HG03095 (cell line): ENCODE measurements around the gene RBMS3.
"Not testable (repeated sequence)": the region's sequence is repeated elsewhere in the genome, so short reads cannot be mapped to it uniquely, and the experiment has no call there.

ENCODE experiments used
- ATAC-seq: cut with Tn5 transposase; IDR thresholded peaks from one replicate; pipeline ENCODE4 v1.9.1; 2021; ENCODE audit warnings: moderate library complexity; ENCODE audit not compliant: unreplicated experiment

The RBMS3 gene

DNA sequence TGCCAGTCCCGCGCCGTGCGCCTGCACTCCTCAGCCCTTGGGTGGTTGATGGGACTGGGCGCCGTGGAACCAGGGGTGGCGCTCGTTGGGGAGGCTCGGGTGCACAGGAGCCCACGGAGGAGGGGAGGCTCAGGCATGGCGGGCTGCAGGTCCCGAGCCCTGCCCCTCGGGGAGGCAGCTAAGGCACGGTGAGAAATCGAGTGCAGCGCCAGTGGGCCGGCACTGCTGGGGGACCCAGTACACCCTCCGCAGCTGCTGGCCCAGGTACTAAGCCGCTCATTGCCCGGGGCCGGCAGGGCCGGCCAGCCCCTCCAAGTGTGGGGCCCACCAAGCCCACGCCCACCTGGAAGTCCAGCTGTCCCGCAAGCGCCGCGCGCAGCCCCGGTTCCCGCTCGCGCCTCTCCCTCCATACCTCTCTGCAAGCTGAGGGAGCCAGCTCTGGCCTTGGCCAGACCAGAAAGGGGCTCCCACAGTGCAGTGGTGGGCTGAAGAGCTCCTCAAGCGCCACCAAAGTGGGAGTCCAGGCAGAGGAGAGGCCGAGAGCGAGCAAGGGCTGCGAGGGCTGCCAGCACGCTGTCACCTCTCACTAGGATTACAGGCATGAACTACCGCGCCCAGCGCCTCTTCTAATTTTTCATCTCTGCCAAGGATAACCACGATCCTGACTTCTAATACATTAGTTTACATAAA, 192.8 kb downstream of the RBMS3 start:
- not testable (repeated sequence) for ATAC-seq

DNA sequence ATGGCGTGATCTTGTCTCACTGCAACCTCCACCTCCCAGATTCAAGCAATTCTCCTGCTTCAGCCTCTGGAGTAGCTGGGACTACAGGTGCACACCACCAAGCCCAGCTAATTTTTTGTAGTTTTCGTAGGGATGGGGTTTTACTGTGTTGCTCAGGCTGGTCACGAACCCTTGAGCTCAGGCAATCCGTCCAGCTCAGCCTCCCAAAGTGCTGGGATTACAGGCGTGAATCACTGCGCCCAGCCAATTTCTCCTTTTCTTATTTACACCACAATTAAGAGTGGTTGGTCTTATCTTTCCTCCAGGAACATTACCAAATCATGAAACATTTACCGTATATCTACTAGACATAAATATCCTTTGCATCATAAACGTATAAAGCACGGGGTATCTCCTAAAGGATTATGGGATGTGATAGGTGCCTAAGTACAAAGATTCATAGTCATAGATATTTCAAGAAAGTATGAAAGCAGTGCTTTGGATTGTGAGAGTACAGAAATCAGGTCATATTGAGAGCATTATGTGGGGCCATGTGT, 194.5 kb downstream of the RBMS3 start:
- ATAC-seq: no peak

DNA sequence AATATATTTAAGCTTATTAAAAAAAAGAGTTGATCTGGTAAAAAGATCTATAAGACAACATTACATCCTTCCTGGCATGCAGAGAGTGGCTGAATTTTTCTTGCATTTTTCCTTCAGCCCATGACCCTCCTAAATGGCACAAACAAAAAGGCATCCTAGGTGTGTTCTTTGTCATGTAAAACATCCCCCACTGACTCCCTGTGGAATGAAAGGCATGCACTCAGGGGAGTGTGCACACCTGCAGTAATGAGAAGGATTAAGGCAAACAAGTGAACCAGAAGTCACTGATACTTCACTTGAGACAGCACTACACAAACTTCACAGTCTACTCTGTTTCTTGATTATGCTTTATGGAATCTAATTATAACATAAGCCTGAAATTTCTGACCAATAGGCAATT, 195.0 kb downstream of the RBMS3 start:
- no peak for ATAC-seq

- no peak for ATAC-seq
These were observed 197.7 kb downstream of the RBMS3 start for GRCh38 chr3:29478611-29479010.

- no peak for ATAC-seq
These were observed 200.4 kb downstream of the RBMS3 start for GRCh38 chr3:29481249-29481648.

- ATAC-seq: no peak
These were observed 201.3 kb downstream of the RBMS3 start for GRCh38 chr3:29481969-29482767.

GRCh38 chr3:29484633-29485032, 203.8 kb downstream of the RBMS3 start:
- no peak for ATAC-seq

- no peak for ATAC-seq
These were observed 205.2 kb downstream of the RBMS3 start for GRCh38 chr3:29486096-29486495.

DNA sequence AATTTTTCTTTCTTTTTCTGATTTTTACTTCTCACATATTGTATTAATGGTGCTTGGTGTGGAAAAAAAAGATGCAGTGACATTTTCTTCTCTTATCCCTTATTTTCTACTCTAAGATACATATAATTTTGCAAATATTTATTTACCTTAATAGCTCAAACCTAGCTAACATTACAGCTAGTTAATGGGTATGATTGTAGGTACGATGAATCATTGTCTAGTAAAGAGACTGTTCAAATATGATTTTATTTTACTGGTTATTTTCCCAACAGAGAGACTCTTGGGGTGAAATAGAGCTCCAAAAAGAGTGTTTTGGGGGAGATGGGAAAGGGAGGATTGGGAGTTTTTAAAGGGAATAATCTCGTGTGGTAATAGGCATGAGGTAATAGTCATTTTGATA, 206.0 kb downstream of the RBMS3 start:
- ATAC-seq: no peak

GRCh38 chr3:29488922-29489321, 208.1 kb downstream of the RBMS3 start:
- ATAC-seq: no peak

DNA sequence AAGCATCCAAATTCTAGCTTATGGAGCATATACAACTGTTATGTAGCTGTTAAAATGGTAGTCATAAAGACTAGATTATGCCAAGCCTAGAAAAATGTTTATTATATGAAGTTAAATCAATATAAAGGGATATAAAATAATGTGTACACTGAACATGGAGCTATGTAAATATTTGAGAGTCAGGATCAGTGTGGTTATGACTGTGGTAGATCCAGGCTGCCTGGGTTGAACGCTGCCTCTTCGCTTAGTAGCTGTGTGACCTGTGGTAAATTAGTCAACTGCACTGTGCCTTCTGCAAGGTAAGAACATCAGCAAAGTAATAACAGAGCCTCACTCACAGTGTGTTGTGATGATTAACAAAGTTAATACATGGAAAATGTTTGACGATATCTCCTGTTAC, 212.2 kb downstream of the RBMS3 start:
- ATAC-seq: no peak

DNA sequence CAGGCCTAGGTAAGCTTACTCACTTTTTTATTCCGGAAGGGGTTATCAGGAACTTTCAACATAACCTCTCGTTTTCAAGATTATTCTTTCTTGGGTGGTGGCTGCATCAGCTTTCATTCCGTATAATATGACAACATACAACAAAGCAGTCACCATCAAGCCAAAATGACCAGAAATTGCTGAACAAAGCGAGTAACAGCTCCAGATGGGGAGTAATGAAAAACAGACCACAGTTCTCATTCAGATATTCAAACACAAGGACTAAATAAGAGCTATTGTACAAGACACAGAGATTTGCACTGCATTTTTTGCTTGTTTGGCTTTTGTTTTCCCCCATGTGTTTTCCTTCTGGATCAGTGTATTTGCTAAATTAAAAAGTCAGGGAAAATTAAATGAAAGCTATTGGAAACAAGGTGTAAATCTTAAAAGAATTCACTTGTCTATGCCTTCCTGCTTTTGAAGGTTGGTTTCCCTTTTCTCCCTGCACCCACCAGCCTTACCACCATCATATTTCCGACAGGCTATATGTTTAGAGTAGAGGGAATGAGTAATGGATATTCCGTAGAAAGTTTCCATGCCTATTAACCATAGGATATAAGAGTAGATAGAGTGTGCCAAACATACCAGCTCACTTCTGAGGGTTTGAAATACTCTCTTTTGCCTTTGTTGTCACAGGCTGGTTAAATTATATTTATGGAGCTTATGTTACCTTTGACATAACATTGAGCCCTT, 213.6 kb downstream of the RBMS3 start:
- no peak for ATAC-seq

DNA sequence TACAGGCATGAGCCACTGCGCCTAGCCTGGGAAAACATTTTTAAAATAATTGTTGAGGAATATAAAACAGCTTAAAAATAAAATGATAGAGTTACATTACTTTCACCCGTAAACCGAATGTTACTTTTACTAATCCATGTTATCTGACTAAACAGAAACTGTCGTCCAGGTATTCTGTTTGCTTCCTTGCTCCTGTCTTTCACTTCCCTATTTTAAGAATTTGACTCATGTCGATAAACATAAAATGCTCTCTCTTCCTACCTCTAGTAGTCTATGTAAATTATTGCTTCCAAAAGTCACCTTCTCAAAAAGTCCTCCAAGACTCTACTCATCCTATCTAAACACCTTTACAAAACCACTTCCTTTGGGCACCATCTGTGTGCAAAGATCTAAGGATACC, 216.4 kb downstream of the RBMS3 start:
- ATAC-seq: no peak

- ATAC-seq: no peak
These were observed 221.9 kb downstream of the RBMS3 start for GRCh38 chr3:29502771-29503170.

- ATAC-seq: no peak
These were observed 222.4 kb downstream of the RBMS3 start for GRCh38 chr3:29503314-29503713.

DNA sequence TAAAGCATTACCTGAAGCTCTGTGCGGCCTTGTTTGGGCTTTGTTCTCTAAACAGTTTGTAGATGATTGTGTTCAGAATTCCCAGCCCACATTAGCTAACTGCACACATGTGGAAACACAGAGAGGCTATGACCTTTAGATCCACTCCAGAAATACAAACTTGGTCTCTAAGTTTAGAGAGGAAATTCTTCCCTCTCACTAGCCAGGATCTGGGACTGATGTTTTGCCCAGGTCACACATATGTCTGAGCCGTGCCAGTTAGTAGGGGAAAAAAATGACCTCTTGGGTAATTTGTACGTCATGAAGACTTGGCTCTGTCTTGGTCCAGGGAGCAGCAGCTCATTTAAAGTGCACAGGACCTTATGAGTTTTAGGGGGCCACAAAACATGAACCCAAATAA, 223.1 kb downstream of the RBMS3 start:
- no peak for ATAC-seq

- no peak for ATAC-seq
These were observed 225.6 kb downstream of the RBMS3 start for GRCh38 chr3:29506502-29506901.

- ATAC-seq: no peak
These were observed 230.8 kb downstream of the RBMS3 start for GRCh38 chr3:29511701-29512100.

GRCh38 chr3:29512641-29513040, 231.8 kb downstream of the RBMS3 start:
- ATAC-seq: no peak

DNA sequence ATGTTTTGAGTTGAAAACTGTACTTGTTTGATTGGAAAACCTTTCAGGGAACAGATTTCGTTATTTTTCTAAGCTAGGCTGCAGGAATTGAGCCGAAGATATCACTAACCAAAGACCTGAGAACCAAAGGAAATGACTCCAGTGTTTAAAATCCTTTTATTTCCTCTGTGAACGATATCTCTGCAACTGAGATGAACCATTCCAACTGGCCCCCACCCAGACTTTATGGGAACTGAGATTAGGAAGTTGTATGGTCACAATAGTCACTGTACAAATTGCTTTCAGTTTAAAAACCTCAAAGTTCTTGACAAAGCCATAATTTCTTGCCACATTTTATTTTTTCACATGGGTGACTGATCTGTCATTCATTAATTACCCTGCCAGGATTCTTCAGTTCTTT, 232.4 kb downstream of the RBMS3 start:
- ATAC-seq: no peak

DNA sequence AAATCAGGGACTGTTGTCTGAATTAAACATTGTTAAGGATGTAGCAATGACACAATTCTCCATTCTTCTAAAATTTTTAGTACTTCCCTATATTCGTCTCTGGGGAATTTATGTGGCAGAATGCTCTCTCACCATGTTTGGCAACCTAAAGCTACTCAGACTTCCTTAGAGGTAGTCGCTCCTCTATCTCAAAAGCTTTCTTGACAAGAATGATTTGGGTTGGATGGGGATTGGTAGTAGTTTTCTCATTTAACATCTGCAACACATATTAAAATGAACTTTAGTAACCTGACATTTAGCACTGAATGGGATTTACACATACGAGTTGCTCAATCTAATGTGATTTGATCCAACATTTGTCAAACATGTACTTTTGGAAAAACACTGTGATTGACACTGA, 233.3 kb downstream of the RBMS3 start:
- ATAC-seq: no peak

DNA sequence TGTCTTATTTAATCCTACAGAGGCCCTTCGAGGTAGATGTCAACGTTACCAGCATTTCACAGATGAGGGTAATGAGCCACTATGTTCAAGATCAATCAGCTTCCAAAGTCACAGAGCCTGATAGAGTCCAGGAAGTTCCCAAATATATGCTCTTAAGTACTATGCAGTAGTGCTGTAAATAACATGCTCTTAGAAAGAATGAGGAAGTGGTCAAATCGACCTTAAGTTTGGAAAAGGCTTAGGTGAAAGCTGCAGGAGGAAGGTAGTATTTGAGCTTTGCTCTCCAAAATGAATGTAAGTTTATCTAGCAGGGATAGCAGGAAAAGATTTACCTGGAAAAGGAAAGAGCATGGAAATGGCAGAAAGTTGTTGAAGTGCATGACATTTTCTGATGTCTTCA, 234.0 kb downstream of the RBMS3 start:
- no peak for ATAC-seq
